HG03039 (cell line): Measurements from ENCODE around the gene TNFSF8.

Source experiments
- ATAC-seq: cut with Tn5 transposase; IDR thresholded peaks from one replicate; pipeline ENCODE4 v1.9.1; 2021; ENCODE audit warnings: mild to moderate bottlenecking, moderate library complexity; ENCODE audit not compliant: unreplicated experiment

The TNFSF8 gene

DNA sequence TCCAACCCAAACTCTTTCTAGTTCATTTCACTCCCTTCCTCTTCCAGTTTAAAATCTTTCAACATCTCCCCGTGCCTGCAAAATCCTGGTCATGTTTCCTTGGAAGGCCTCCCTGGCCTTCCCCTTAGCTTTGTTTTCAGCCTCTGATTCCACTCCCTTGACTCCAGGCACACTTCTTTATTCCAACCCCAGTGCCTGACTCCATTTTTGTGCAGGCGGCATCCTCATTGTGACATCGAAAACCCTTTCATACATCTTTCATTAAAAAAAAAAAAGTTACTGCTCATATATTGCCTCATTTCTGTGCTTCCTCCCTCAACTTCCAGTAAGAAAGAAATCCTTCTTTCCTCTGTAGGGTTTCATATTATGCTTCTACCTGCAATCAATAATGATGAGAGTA is 7.1 kb upstream of the TNFSF8 start:
- no peak for ATAC-seq

DNA sequence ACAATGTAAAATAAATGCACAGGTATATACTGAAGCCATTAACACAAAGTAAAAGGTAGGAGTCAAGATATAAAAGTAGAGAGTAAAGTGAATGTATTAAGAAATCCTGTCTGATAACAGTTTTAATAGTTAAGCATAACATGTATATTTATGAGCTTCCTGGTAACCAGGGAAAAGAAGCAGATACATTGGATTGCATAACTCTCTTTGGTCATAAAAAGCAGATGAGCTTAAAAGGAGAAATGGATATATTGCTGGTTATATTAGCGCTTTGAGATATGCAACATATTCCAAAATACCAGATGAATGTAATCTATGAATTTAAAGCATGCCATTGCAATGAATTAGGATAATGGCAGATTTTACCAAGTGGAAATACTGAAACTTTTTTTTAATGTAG is 6.2 kb upstream of the TNFSF8 start:
- no peak for ATAC-seq

DNA sequence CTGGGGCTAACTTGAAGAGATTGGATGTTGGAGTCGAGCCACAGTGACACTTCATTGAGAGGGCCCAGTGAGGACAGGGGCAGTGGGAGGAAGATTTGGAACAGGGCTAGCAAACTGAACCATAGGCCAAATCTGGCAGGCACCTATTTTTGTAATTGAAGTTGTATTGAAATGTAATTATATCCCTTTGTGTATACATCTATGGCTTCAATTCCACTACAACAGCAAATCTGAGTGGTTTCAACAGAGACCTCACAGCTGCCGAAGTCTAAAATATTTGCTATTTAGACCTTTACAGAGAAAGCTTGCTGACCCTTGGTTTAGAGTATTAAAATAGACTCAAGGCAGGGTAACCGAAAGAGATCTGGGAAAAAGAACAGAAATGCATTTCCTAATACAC is 4.7 kb upstream of the TNFSF8 start:
- ATAC-seq, result no peak

DNA sequence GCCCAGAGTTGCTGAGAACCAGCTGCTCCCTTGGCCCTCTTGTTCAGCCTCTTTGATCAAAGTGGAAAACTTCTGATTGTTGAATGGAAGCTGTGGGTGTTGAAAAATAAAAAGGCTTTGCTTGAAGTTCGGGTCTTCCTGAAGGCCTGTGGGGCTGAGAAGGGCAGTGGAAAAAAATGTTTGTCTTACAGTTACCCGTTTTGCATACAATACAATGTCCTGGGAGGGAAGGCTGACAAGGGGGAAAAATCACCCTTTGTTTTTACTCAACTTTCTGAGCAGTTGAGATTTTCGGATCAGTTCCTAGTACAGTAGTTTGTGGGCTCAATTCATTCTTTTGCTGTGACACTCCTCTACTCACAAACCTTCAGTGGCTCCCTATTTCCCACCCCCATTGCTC is 2.1 kb upstream of the TNFSF8 start:
- ATAC-seq, result no peak

DNA sequence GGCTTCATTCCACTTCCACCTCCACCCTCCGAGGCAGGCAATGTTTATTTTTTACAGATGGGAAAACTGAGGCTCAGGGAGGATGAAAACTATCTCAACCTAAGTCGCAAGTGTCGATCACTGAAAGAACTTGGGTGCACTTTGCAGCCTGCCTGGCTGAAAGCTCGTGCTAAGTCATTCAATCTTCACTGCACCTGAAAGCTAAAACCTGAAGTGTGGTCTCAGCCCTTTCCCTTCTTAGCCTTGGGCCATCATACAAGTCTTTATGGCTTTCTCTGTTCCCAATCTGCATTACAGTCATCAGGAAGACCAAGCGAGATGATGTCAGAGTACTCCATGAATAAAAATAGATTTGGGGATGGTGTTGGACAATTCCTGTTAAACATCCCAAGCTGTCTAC is 1.0 kb upstream of the TNFSF8 start:
- ATAC-seq, result no peak

DNA sequence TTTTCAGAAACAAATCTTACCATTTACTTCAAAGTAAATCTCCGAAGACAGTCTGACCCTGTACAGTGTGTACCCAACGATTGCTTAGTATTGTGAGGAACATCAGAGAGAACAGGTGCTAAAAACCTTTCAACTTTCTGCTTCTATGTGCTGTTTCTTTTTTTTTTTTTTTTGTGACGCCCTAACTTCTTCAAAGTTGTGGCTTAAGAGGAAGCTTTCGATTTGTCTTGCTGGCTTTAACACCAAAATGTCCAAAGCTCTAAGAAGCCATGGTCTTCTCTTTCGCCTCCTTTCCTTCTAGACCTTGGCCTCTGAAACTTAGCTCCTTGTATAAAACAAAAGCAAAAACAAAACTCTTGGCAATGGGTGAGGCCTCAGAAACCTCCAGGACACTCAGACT is 1.2 kb downstream of the TNFSF8 start:
- ATAC-seq, result no peak

DNA sequence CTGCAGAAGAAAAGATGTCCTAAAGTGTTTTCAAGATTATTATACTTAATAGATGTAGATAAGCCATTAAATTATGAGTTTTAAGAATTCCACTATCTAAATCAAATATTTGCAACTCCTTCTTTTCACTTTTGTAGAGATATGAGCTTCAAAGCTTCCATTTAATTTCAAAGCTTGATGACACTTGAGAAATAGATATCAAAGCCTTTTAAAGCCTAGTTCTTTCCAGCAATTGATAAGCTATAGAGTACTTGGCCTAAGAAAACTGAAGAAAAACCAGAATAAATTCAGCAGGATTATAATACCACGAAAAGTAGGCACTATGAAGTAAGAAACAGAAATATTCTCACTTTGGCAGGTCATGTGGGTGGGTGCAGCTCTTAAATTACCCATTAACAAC is 1.7 kb downstream of the TNFSF8 start:
- ATAC-seq, result no peak

DNA sequence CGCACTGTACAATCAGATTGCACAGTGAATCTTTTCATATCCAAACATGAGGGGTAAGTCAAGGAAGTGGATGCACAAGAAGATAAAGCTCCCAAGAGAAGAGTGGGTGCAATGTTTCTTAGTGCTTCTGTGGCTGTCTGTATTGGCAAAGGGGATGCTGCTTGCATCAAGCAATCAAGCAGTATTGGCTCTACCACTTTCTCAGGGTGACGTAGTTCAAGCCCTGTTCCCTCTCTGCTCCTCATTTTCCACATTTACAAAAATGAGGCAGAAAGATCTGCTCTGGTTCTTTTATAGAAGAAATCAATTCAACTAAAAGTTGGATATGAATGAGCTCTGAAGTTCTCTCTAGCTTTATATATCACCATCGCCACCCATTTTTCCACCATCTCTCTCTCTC is 2.3 kb downstream of the TNFSF8 start:
- no peak for ATAC-seq

DNA sequence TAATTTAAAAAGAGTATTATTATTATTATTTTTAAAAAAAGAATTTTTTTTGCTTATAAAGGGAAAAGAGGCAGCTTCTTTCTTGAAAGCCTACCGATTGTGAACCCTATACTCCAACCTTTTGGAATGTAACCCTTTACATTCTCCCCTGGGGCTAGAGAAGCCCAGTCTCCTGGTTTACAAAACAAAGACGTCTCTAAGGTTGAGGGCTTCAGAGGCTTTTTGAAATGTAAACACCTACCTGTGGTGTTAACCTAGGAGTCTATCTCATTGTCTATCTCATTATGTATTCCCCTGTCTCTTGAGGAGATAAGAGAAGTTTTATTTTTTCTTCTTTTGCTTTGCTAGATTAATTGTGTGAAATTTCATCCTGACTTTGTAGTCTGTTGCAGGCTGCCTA is 4.7 kb downstream of the TNFSF8 start:
- no peak for ATAC-seq

DNA sequence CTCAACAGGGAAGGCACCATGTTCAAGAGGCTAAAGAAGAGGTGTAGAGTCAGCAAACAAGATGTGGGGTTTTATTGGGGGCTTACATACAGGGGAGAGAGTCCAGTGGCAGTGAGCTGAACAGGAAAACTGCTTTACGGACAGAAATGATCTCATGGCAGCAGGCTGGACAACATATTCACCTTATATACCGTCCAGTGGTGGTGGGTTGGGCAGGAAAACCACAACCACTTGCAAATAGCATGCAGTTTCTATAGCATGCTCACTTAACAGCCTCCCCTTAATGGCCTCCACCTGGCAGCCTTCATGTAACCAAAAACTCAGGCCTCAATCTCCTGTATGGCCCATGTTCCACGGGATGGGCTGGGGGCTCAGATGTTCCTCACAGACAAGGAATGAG is 5.4 kb downstream of the TNFSF8 start:
- no peak for ATAC-seq

DNA sequence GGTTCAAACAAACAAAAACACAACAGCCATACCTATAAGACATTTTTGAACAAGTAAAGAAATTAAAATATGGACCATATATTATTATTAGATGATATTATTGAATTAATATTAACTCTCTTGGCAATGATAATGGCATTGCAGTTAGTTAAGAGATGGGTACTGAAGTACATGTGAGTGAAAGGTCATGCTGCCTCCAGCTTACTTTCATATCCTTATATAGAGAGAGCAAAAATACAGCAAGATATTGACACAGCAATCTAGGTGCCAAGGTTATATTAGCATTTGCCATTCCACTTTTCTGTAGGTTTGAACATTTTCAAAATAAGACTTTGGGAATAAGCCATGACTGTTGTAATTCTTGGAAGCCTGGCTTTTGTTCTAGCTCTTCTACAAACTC is 6.1 kb downstream of the TNFSF8 start:
- ATAC-seq, result no peak

DNA sequence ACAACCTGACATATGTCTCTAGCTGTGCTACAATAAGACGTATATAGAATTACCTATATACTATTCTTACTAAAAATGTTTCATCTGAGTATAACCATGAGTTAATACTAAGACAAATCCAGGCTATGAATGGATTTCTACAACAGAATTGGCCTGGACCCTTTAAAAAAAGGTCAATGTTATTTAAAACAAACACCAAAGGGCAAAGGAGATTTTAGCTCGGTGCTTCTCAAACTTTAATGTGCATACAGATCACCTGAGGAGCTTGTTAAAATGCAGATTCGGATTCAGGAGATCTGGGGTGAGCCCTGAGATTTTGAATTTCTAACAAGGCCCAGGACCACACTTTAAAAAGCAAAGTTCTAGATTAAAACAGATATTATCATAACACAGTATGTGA is 6.5 kb downstream of the TNFSF8 start:
- no peak for ATAC-seq

DNA sequence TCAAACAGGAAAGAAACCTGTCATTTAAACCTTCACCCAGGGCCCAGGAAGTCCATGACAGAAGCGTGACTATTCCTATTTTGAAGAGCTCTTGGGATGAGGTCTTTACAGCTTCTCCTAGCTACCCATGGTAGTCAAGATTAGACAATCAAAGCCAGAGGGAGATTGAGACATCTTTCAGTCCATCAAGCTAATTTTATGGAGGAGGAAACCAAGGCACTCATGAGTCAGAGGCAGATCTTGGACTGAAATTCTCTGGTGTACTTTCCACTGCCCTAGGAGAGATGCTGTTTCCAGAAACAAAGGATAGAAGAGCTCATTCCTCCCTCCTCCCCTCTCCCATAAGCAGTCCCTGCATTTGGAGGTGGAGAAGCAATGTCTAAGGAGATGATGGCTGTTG is 9.2 kb downstream of the TNFSF8 start:
- ATAC-seq, result no peak

DNA sequence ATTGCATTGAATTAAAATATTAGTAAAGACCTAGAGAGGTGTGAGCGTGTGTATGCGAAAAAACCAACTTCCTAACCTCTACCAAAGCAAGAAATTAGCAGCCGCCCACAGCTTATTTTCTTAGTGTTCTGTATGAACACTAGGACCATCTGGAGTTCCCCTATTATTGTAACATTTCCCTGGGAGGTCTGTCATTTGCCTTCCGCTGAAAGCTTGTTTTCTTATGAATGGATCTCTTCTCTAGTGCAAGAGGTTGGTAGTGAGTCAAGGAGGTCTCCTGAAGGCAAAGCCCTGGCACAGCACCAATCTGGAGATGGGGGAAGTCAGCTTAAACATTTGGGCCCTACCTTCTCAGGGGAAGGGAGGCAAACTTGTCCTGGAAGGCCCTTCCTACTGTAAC is 10.8 kb downstream of the TNFSF8 start:
- no peak for ATAC-seq

DNA sequence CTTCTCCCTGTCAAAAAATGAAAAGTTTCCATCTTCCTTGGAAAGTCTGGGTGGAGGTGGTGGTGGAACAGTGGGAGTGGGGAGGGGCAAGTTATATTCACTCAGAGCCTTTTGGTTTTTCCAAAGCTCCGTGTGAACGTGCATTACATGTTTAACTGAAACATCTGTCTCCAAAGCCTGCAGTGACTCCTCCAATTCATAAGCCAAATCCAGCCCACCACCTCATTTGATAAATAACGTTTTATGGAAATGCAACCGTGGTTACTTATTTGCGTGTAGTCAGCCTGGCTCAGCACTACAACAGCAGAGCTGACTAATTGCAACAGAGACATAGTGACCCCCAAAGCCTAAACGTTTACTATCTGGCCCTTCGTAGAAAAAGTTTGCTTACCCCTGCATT is 13.9 kb downstream of the TNFSF8 start:
- ATAC-seq, result no peak

DNA sequence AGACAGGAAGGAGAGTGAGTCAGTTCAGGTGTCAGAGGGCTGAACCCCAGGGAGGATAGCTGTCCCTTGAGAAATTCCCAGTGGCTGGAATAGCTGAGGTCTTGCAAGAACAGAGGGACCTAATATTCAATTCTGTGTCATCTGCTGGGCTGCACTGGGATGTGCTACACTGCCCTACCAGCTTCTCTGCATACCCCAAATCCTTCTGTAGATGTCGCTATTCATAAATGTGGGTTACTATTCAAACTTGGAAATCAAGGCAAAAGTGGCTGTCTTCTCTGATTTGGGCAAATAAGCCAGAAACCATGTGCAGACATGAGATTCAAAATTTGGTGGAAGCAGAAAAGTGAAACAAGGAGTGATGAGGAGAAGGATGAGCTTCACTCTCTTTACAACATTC is 16.3 kb downstream of the TNFSF8 start:
- no peak for ATAC-seq

DNA sequence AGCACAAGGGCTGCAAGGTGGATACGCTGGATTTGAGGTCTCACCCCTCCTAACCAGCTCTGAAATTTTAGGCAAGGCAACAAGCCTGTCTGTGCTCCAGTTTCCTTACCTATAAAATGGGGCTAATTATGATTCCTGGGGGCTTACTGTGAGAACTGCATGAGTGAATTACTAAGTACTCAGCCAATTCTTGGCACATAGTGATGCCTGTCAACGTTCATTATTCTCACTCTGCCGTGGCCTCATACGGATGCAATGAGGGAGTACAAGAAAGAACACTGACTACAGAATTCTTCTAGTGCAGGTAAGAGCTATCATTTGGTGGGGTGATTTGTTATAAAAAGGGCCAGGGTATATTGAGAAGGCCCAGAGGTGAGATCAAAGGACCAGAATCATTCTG is 16.7 kb downstream of the TNFSF8 start:
- no peak for ATAC-seq

DNA sequence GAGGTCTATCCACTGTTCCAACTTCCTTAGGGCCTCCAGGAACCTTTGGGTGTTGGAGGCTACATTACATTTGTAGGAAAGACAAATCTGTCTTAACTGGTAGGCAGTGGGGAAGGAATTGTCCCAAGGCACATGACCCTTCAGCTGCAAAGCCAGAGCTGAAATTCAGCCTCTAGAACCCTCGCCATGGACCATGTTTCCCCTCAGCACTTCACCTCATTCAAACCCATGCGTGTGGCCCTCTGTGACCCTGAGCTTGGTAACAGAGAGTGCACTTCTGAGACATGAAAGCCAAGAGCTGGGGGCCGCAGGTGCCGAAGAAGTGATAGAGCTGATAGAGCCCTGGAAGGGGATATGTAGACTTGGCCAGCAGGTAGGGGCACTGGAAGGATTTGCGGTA is 17.2 kb downstream of the TNFSF8 start:
- ATAC-seq, result no peak

DNA sequence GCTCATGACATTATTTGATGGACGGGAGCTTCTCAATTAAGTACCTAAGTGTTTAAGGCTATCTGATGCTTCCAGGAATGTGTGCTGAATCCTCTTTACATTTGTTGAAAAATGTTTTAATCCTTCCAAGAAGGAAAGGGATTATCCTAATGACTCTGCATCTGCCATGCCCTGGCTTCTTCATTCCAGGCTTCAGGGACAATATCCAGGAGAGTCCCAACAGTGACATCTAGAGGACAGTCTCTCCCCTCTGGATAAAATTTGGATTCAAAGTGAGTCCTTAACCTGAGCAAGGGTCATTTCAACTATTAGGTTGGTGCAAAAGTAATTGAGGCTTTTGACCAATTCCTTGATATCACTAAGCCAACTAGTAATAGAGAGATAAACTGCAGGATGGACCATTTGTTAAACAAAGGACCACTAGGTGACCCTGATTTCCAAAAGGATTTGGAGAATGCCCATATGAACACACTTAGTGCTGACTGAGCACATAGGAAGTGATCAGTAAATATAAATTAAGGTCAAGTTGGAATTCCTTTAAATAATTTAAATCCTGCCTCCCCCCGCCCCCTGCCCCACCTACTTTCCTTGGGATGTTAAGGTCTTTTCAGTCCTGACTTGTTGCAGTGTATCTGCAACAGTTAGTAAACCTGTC is 19.1 kb downstream of the TNFSF8 start:
- ATAC-seq, result no peak

DNA sequence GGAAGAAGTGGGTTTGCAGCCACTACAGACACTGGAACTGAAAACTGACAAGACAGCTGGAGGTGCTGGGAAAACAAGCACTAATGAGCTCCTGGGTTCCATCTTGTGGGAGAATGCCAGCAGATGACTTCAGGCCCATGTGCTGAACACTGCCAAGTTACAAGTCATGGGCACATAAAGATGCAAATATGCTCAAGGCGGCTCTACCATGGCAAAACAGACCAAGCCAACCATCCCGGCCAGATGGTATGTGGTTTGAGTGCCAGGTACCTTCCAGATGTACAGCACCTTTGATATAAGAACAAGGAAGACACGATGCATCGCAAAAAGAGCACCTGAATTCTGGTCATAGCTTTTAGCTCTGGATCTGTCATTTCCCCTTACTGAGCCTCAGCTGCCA is 19.9 kb downstream of the TNFSF8 start:
- no peak for ATAC-seq

DNA sequence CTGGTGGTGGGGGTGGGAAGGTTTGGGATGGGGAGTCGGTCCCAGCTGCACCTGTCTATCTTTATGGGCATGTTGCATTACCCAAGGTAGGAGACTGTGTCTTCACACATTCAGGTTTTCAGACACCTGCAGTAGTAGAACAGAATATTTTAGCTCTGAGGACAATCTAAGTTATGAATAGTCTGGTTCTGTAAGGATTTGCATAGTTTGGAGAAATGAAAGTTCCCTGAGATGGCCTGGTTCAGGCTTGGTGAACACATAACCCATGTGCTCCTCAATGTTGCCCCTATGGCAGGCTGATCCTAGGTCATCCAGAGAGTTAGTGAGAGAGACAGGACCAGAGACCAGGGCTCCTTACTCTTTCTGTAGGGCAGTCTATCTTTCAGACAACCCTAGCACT is 20.7 kb downstream of the TNFSF8 start:
- ATAC-seq, result no peak

DNA sequence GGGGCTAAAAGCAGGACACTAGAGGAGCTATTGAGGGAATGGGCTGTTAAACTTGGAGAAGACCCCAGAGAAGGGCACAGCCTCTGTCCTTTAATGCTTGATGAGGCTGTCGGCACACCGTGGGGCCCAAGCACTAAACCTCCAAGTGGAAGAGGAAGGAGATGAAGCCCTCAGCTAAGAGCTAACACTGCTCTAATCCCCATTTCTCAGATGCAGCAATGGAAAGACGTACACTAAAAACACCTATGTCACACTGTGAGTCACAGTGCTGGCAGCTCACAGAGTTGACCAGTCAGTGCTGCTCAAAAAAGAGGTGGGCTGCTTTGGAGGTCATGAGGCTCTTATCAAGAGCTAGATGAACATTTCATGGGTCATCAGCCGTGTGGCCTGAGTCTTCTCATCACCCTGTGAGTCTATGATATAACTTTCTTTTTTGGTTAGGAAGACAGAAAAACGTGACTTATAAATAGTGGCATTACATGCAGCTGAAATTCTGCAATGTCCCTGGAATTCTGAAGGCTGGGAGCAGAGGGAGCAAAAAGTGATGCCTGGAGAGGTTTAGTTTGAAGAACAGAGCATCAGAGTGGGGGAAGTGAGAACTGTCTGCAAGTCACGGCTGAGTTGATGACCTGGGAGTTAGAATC is 21.5 kb downstream of the TNFSF8 start:
- ATAC-seq, result no peak

DNA sequence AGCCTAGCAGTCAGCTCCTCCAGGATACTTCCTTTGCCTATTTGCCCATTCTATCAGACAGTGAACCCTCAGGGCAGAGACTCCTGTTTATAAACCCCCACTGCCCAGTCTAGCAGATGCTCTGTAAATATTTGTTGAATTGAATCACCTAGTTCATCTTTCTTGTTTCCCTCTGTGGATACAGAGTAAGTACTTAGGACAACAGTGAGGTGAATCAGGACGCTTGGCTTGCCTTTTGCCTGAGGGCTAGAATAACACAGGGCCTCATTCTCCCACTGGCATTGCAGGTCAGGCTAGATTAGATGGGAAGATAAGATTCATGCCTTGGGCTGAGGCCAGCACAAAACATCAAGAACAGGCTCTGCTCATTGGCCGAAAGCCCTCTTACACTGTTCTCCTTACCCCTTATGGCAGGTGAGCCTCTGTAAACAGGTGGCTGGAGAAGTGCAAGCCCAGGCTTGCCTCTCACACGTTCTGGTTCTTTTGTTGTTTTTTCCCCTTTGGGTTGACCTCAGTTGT is 22.2 kb downstream of the TNFSF8 start:
- ATAC-seq, result no peak
